Fibroblast of lung (primary cell): ENCODE measurements around the gene DUS1L.

Experiments
- CTCF ChIP-seq, 2 donors: IDR thresholded peaks in 1 of 2; conservative IDR thresholded peaks in 1 of 2; 1 replicate in 1 of 2; 2 replicates in 1 of 2; pipeline ENCODE4 v1.5.1; 2011 to 2012; ENCODE audit warnings: low read length in 2 of 2, control low read depth in 1 of 2, inconsistent platforms in 1 of 2, low read depth in 1 of 2, mild to moderate bottlenecking in 1 of 2
- EZH2 ChIP-seq: IDR thresholded peaks from 2 replicates; pipeline ENCODE4 v1.5.1; 2012; ENCODE audit warnings: low read length, control low read depth, mild to moderate bottlenecking; ENCODE audit errors: missing control alignments

- TF ChIP-seq CTCF (conservative IDR thresholded peaks at IDR 0.05 in 1 of 2, IDR thresholded peaks at IDR 0.05 in 1 of 2; ENCODE audit: low read depth in 1 of 2, low read length in 2 of 2), result no peak
- TF ChIP-seq EZH2, result no peak
Measured at GRCh38 chr17:82108496-82108945, 42.9 kb upstream of the DUS1L start.
